Measurements from ENCODE around the gene KRTAP4-9.
"Not testable (repeated sequence)": the region's sequence is repeated elsewhere in the genome, so short reads cannot be mapped to it uniquely, and the experiment has no call there.

KRTAP4-9 gene

DNA sequence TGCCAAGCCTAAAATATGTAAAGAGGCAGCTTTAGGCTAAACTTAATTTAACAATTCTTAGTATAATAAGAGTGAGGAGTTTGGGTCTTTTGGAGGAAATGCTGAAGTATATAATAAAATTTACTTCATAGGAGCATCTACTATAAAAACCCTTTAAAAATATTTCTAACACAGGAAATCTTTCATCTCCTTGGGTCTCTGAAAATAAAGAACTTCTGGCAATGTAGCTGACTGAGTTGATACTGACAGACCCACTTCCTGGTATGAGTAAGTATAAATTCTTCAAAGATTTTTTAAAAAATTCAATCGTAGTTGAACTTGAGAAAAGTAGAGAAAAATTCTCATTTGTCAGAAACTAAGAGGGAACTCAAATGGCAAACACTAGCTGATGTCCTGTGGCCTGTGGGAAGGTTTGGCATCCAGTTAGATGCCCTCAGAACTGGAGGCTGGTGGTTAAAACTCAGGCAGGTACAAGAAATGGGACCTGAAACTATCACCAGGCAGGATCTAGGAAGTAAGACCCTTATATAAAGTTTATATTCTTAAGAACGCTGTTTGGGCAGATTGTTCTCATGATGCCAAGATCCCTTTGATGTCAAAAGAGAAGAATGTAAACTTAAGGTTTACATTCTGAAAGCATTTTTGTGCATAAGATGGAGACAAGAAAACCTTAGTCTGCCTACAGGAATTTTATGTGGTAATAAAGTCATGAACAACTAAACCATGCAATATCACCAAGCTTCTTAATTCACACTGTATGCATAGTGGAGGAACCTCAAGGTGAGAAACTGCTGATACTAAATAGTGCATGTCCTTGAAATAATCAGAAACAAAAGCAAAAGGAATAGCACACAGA, 28.9 kb downstream of the KRTAP4-9 start:
- no peak for DNase-seq

DNA sequence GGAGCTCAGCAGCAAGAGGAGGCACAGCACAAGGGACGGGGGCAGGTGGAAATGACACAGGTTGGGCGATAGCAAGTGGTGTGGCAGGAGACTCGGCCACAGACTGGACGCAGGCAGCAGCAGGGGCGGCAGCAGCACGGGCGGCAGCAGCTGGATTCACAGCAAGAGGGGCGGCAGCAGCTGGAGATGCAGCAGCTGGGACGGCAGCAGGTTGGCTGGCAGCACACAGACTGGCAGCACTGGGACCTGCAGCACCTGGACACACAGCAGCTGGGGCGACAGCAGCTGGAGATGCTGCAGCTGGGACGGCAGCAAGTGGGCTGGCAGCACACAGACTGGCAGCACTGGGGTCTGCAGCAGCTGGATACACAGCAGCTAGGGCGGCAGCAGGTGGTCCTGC, 34.7 kb downstream of the KRTAP4-9 start:
- not testable (repeated sequence) for DNase-seq

DNA sequence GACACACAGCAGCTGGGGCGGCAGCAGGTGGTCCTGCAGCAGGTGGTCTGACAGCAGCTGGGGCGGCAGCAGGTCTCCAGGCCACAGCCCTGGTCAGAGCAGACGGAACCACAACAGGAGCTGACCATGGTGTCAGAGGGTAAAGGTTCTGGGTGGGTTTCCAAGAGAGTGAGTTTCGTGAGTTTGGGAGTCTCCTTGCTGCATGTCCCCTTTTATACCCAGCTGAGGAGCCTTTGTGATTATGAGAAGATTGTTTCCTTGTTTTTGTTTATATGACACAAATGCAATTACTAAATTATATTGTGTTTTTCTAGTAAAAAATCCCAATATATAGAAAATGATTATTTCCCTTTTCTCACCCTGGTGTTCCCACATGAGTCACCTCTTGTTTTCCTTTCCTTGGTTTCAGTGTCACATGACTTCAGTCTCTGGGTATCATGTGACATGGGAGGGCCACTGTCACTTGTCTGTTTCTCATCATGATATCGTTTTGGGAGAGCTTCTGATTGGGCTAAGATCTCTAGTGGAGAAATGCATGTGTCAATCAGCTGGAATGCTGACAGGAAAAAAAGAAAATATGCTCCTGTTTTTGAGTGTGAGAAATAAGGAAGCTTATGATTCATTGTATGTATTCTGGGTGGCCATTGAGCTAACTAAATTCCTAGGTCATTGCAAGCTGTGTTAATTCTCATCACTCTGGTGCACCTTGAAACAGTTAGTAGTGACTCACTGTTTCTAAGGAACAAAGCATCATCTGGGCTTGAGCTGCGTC, 35.4 kb downstream of the KRTAP4-9 start, which contains the start of gene KRTAP4-6:
TSS of gene KRTAP4-6 (minus strand) at position 185 of the 772 bp plus-strand sequence. CDS start at position 128, 57 bp downstream.
- no peak for DNase-seq

DNA sequence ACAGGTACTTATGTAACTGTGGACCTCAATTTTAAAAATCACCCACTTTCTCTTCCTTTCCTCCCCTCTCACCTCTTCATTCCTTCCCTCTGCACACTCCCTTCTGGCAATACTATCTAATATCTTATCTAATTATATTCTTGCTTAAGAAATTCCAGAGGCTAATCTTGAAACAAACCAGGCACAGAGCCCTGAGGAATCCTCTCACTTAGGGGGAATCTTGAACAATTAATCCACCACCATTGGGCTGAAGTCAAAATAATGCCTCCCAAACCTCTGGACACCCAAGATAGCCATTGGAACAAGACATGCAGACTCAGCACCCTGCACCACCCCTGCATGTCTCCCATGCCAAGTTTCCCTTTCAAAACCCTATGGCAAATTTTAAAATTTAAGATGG, 36.2 kb downstream of the KRTAP4-9 start:
- no peak for DNase-seq

DNA sequence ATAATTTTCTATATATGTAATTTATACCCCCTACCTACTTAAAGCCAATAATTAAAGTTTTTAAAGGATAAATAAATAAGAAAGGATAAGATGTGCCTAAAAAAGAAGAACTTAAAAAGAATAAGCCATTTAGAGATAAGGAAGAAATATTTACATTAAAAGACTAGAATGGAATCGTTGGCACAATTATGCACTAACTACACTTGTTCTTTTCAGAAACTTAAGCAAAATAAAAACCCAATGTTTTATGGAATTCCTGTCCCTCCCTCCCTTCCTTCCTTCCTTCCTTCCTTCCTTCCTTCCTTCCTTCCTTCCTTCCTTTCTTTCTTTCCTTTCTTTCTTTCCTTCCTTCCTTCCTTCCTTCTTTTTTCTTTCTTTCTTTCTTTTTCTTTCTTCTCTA, 39.7 kb downstream of the KRTAP4-9 start:
- no peak for DNase-seq

DNA sequence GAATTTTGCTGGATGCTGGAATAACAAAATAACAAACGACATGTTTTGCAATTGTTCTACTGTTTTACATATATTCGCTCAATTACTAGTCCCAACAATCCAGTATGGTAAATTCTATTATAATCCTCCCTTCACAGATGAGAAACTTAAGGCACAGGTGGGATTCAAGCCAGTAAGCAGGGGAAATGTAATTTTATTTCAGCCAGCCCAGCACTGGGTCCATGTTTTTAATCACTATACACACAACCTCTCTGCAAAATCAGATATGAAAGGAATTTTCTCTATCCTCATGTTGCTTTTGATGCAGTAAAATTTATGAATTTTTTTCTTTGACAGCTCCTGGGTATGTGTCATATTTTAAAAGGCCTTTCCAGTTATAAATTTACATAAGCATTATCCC, 40.1 kb downstream of the KRTAP4-9 start:
- no peak for DNase-seq

DNA sequence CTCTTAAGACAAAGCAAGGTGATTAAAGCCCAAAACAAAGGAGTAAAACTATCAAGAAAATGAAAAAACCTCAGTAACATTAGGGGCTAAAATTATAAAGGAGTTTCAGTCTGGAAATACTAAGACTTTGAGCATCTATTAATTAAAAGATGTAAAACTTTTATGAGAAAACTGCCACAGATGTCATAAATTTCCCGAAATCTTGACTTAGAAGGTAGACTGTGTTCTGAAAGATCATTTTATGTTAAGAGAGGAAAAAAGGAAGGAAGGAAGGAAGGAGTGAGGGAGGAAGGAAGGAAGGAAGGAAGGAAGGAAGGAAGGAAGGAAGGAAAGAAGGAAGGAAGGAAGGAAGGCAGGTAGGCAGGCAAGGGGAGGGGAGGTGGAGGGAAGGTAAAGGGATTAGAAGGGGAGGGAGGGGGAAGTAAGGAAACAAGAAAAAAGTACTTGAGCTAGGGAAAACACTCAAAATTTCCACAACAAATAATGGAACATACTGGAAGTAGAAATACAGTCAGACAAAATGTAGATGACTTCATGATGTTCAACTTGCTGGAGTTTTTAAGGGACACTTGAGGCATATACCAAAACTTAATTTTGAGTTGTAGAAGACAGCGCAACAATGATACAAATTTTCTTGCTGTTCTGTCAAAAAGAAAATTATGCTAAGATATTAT, 42.5 kb downstream of the KRTAP4-9 start:
- DNase-seq = no peak

DNA sequence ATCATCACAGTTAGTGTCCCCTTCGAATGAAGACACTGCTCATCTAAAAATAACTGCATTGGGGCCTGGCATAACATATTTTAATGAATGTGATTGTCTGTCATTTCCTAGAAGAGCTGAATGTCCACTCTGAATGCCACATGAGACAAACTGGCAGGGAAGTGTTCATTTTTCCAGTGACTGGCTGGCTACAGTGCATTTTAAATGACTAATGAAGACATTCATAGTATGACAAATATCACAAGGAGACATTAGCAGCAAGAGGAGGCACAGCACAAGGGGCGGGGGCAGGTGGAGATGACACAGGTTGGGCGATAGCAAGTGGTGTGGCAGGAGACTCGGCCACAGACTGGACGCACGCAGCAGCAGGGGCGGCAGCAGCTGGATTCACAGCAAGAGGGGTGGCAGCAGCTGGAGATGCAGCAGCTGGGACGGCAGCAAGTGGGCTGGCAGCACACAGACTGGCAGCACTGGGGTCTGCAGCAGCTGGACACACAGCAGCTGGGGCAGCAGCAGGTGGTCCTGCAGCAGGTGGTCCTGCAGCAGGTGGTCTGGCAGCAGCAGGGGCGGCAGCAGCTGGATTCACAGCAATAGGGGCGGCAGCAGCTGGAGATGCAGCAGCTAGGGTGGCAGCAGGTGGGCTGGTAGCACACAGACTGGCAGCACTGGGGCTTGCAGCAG, 43.9 kb downstream of the KRTAP4-9 start:
- DNase-seq = not testable (repeated sequence)

DNA sequence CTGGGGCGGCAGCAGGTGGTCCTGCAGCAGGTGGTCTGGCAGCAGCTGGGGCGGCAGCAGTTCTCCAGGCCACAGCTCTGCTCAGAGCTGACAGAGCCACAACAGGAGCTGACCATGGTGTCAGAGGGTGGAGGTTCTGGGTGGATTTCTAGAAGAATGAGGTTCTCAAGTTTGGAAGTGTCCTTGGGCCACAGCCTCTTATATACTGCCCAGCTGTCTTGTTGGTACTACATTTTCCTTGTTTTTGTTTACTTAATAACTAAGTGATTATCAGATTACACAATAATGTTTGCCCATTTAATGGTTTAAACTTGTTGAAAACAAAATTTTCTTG, 44.4 kb downstream of the KRTAP4-9 start, which contains the start of gene KRTAP4-5:
TSS of gene KRTAP4-5 (minus strand) at position 174 of the 334 bp plus-strand sequence. CDS start at position 116, 58 bp downstream.
- no peak for DNase-seq

DNA sequence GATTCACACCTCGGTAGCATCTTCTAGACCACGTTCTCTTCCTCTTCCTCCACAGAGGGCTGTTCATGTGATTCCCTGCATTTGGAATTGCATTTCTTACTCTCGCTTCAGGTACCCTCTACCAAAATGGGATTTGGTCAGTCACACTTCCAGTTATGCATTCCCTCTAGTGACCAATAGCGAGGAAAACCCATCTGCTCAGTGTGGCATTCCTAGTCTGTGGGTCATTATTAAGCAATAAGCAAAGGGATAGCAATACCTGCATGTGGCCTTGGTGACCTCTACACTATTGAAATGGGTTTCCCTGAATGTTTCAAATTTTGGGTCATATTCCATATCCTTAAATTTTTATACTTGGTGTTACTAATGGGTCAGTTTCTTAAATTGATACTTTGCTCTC, 44.8 kb downstream of the KRTAP4-9 start:
- DNase-seq = no peak

DNA sequence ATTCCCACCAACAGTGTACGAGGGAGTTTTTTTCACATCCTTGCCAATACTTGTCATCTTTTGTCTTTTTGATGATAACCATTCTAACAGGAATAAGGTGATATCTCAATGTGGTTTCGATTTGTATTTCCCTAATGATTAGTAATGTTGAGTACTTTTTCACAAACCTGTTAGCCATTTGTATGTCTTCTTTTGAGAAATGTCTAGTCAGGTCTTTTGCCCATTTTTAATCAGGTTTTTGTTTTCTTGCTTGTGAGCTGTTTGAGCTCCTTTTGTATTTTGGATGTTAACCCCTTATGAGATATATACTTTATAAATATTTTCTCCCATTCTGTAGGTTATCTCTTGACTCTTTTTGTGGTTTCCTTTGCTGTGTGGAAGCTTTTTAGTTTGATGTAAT, 46.3 kb downstream of the KRTAP4-9 start:
- DNase-seq = no peak

DNA sequence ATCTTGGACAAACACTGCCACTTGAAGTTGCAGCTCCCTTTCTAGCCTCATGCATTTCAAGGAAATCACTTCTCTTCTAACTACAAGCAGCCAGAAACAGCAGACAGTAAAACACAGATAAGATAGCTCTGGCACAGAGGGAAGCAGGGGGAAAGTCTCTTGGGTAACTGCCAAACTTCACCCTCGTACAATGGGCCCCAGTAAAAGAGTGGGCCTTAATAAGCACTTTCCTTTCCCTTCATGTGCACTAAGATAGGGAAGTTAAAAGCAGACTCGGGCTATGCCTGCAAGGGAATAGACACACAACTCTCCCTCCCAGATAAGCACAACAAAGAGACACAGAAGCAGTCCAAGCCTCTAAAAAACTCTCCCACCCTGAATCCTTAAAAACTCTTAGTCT, 48.7 kb downstream of the KRTAP4-9 start:
- DNase-seq = no peak
